Lower lobe of right lung (tissue), 2 donors: Measurements from ENCODE around the gene SLC30A7. TPM values are rescaled to one million over a fixed set of nuclear protein-coding genes. Genes with fewer than 3 reads are reported as not detected.

Experiments
- ATAC-seq, 2 donors: fragments of 200-7000 bp; cut with Tn5 transposase; one replicate each; pipeline ENCODE4 v1.9.1; 2020 to 2022; ENCODE audit warnings: mild to moderate bottlenecking in 2 of 2, moderate library complexity in 2 of 2
- DNase-seq: peaks from one replicate; pipeline ENCODE4 v3.0.0-alpha.2; 2020
- H3K27ac ChIP-seq: fragments of 200-600 bp; one replicate; pipeline ENCODE4 v1.8.0; 2022
- H3K27me3 ChIP-seq: fragments of 200-600 bp; one replicate; pipeline ENCODE4 v1.8.0; 2022; ENCODE audit warnings: low read depth
- H3K36me3 ChIP-seq: fragments of 200-600 bp; one replicate; pipeline ENCODE4 v1.8.0; 2022; ENCODE audit warnings: mild to moderate bottlenecking
- H3K4me1 ChIP-seq: fragments of 200-600 bp; one replicate; pipeline ENCODE4 v1.8.0; 2022
- H3K4me3 ChIP-seq: fragments of 200-600 bp; one replicate; pipeline ENCODE4 v1.8.0; 2022; ENCODE audit warnings: mild to moderate bottlenecking
- H3K9me3 ChIP-seq: fragments of 200-600 bp; one replicate; pipeline ENCODE4 v1.8.0; 2022
- CTCF ChIP-seq: fragments of 200-600 bp; IDR thresholded peaks from one replicate; pipeline ENCODE4 v1.8.0; 2022; ENCODE audit warnings: antibody characterized with exemption, mild to moderate bottlenecking
- intact Hi-C: fragments of 100-400 bp; cut with DNase I; formaldehyde crosslinking; loops from one replicate; pipeline ENCODE4 v1.11.0; 2022
- total RNA-seq: library from RNA; stranded (reverse); fragmentation: NEBNext Ultra II Directional; extraction: Animal tissue kit (Norgen Biotek cat#: 25700); gene quantifications from one replicate; pipeline ENCODE4 v1.2.1, GENCODE V29; 2021
- donor health status: DM: no; HTN: yes; CAD: no; lungs with severe emphysema.

The SLC30A7 gene
- total RNA-seq, 1 donor from 2014 or later, result 35.6 TPM

DNA sequence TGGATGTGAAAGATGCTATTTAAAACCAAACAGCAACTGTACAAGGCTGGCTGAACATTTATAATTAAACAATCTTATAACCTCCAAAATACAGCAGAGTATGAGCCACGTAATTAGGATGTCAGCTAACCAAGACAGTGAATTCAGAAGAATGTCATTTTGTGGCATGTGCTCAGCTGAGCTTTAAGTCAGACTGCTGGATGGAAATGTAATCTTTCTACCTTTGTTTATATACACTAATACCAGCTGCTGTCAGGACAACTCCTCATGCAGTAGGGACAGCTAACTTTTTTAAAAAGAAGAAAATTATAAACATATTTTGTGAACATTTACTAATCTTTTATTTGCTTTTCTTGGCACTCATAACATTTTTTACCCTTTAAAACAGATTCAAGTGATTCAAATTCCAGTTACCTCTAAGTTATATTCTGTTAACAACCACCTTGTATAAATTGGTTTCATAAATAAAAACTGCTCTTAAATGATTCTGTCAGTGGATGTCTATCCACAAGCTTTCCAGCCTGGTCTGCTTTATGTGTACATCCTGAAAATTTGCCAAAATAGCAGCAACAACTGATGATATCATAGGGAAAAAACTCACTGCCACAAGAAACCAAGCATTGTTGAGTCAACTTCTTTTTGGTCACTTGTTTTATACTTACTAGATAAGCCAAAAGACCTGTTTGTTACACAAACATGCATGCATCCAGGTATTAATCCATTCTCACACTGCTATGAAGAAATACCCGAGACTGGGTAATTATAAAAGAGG lies 93.6 kb downstream of the SLC30A7 start:
- Histone ChIP-seq H3K36me3 (no peaks in the 10 kb centered on the region), H3K27ac (no peak overlapping the region), H3K9me3 (no peaks in the 10 kb centered on the region), H3K27me3 (no peaks in the 10 kb centered on the region), H3K4me3 (no peak overlapping the region), H3K4me1 (no peaks in the 10 kb centered on the region)
- intact Hi-C loops, result no loop called here
- peak in 1 of 2 donors; percentile 60 for ATAC-seq
- DNase-seq, result no peak
- TF ChIP-seq CTCF, result no peak

DNA sequence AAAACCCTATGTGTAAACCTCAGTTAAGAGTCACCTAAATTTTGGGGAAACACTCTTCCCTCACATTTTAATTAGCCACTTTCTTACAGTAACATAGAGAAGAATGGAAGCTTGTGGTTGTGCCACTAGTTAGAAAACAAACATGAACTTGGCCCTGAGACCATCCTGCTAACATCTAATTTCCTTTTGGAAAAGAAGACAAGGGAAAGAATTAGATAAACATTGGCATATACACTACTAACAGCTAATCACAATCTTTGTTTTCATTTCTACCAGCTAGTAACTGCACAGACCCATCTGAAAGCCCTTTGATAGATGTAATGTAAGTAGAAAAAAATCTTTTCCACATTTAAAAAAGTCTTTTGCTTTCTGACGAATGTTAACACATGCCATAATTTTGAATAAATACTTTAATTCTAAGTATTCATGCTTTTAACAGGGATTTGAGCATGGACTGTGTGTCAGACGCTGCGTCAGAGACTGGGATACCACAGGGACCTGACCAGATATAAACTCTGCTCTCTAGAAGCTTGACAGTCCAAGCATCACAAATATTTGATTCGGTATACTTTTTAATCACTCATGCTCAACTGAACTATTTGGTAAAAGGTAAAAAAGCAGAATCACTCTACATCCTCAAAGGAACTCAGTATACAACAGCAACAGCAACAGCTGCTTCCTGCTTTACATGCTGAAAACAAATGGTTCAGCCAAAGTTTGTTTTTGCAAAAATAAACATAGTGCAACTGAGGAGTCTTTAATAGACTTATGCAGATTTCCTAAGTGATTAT lies 99.5 kb downstream of the SLC30A7 start:
- no peak overlapping the region for H3K4me3 ChIP-seq
- H3K4me1 ChIP-seq, result no peaks in the 10 kb centered on the region
- DNase-seq, result no peak
- H3K9me3 ChIP-seq, result no peaks in the 10 kb centered on the region
- TF ChIP-seq CTCF, result no peak
- intact Hi-C loops, result no loop called here
- peak overlapping the region; percentile 14 for H3K27ac ChIP-seq
- ATAC-seq, result no peak
- no peaks in the 10 kb centered on the region for H3K36me3 ChIP-seq
- no peaks in the 10 kb centered on the region for H3K27me3 ChIP-seq

DNA sequence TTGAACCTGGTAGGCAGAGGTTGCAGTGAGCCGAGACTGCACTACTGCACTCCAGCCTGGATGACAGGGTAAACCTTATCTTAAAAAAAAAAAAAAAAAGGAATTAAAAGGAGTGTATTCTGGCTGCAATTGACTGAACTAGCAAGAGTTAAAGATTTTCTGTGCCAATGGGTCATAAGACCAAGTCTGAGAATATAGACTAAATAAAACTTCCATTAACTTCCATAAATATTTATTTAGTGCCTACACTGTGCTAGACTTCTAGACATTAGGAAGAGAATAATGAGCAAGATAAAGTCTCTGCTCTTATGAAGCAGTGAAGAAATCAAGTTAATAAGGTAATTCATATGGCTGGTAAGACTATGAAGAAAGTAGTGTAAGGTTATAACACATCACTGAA lies 102.5 kb downstream of the SLC30A7 start:
- no peak for ATAC-seq
- Histone ChIP-seq H3K27me3 (no peaks in the 10 kb centered on the region), H3K4me3 (no peak overlapping the region), H3K4me1 (peaks cover 15% of the 10 kb centered on the region), H3K36me3 (peaks cover 3% of the 10 kb centered on the region), H3K9me3 (no peaks in the 10 kb centered on the region), H3K27ac (no peak overlapping the region)
- DNase-seq, result no peak
- intact Hi-C loops, result no loop called here
- TF ChIP-seq CTCF, result no peak

DNA sequence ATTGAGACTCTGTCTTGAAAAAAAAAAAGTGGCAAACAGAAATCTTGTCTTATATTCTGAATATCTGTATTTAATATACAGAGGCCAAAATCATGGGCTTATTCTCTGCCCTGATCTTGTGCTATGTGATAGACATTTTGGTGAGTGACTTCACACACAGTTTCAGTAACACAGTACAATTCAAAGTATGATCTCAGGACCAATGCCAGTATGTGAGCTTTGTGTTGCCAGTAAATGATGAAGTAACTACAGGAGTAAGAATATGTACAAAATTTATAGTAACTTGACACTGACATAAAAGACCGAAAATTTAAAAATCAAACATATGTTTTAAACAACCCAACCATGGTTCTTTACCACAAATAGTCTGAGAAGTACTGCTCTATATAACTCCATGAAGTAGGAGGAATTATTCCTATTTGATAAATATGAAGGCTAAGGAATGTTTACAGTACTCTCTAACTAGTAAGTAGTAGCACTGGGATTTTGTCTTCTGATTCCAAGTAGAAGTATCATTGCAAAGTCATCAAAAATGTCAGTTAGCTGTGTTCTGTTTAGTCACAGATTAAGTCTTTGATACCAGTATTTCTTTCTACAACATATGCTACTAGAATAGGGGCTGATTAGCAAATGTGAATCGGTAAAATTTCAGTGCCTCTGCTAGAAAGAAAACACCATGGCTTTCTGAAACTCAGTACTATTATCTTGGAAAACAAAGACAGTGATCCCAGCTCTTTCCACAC lies 104.4 kb downstream of the SLC30A7 start:
- no peaks in the 10 kb centered on the region for H3K9me3 ChIP-seq
- H3K27me3 ChIP-seq, result no peaks in the 10 kb centered on the region
- peaks cover 3% of the 10 kb centered on the region for H3K36me3 ChIP-seq
- intact Hi-C loops, result no loop called here
- ATAC-seq, result no peak
- no peak overlapping the region for H3K27ac ChIP-seq
- no peak for TF ChIP-seq CTCF
- DNase-seq, result no peak
- H3K4me1 ChIP-seq, result peaks cover 33% of the 10 kb centered on the region
- H3K4me3 ChIP-seq, result no peak overlapping the region

GRCh38 chr1:101002551-101002950 lies 106.7 kb downstream of the SLC30A7 start:
- Histone ChIP-seq H3K9me3 (no peaks in the 10 kb centered on the region), H3K4me1 (peaks cover 33% of the 10 kb centered on the region), H3K4me3 (no peak overlapping the region), H3K36me3 (peaks cover 3% of the 10 kb centered on the region), H3K27me3 (no peaks in the 10 kb centered on the region), H3K27ac (peak overlapping the region; percentile 40)
- no peak for TF ChIP-seq CTCF
- intact Hi-C loops, result no loop called here
- peak; percentile 37 to 59 for ATAC-seq
- DNase-seq, result no peak
